HepG2 (cell line): ENCODE data around the gene CCS. TPM values are rescaled to one million over a fixed set of nuclear protein-coding genes. Genes with fewer than 3 reads are reported as not detected.

ENCODE experiments used
- CBFB ChIP-seq: sonication (generic); formaldehyde crosslinking; IDR thresholded peaks from 2 replicates; pipeline ENCODE4 v1.4.0; 2020; ENCODE audit warnings: missing genetic modification reagents
- CENPT ChIP-seq: sonication (generic); formaldehyde crosslinking; IDR thresholded peaks from 2 replicates; pipeline ENCODE4 v1.8.0; 2022; ENCODE audit warnings: low read depth, mild to moderate bottlenecking, moderate library complexity, missing genetic modification reagents
- GLMP ChIP-seq: sonication (generic); formaldehyde crosslinking; IDR thresholded peaks from 2 replicates; pipeline ENCODE4 v1.9.0; 2021; ENCODE audit warnings: missing genetic modification reagents, mild to moderate bottlenecking, borderline replicate concordance
- GRHL1 ChIP-seq: sonication (generic); formaldehyde crosslinking; conservative IDR thresholded peaks from 2 replicates; pipeline ENCODE4 v1.8.0; 2022; ENCODE audit warnings: missing genetic modification reagents
- NAIF1 ChIP-seq: sonication (generic); formaldehyde crosslinking; IDR thresholded peaks from 2 replicates; pipeline ENCODE4 v1.5.0; 2020; ENCODE audit warnings: mild to moderate bottlenecking, missing genetic modification reagents, borderline replicate concordance
- RAD21 ChIP-seq: fragments of 450-650 bp; formaldehyde crosslinking; IDR thresholded peaks from 2 replicates; pipeline ENCODE4 v1.5.0; 2020; ENCODE audit warnings: mild to moderate bottlenecking
- RFXANK ChIP-seq: IDR thresholded peaks from 2 replicates; pipeline ENCODE4 v1.6.1; 2016
- SAP130 ChIP-seq: IDR thresholded peaks from 2 replicates; pipeline ENCODE4 v1.6.1; 2016; ENCODE audit warnings: low read depth
- SKI ChIP-seq: fragments of 450-650 bp; IDR thresholded peaks from one replicate; pipeline ENCODE4 v1.6.1; 2018; ENCODE audit warnings: mild to moderate bottlenecking; ENCODE audit not compliant: partially characterized antibody
- ZBTB33 ChIP-seq: sonication (generic); formaldehyde crosslinking; IDR thresholded peaks from 2 replicates; pipeline ENCODE4 v1.4.0; 2020; ENCODE audit warnings: missing genetic modification reagents
- ZNF34 ChIP-seq: sonication (generic); formaldehyde crosslinking; IDR thresholded peaks from 2 replicates; pipeline ENCODE4 v1.4.0; 2020; ENCODE audit warnings: mild to moderate bottlenecking, missing genetic modification reagents, borderline replicate concordance
- ZNF414 ChIP-seq: sonication (generic); formaldehyde crosslinking; IDR thresholded peaks from 2 replicates; pipeline ENCODE4 v1.5.0; 2020; ENCODE audit warnings: missing genetic modification reagents
- ZNF552 ChIP-seq: sonication (generic); formaldehyde crosslinking; IDR thresholded peaks from 2 replicates; pipeline ENCODE4 v1.9.0; 2022; ENCODE audit warnings: missing genetic modification reagents, mild to moderate bottlenecking, borderline replicate concordance
- ZNF687 ChIP-seq: sonication (generic); formaldehyde crosslinking; IDR thresholded peaks from 2 replicates; pipeline ENCODE4 v1.5.1; 2020; ENCODE audit warnings: mild to moderate bottlenecking, missing genetic modification reagents, moderate library complexity
- ZSCAN5A ChIP-seq: sonication (generic); formaldehyde crosslinking; IDR thresholded peaks from 2 replicates; pipeline ENCODE4 v1.8.0; 2022; ENCODE audit warnings: mild to moderate bottlenecking, missing genetic modification reagents, borderline replicate concordance
- polyA plus RNA-seq, 8 experiments: library from polyadenylated mRNA; depleted of rRNA in 3 of 8; stranded (reverse) in 7 of 8; unstranded in 1 of 8; fragments of >200 nt; fragmentation: Illumina TruSeq in 4 of 8; extraction: Trizol in 4 of 8; gene quantifications; 2 replicates each; pipeline versions ENCODE4 v1.2.1 to v1.2.3, GENCODE V29; 2011 to 2016; ENCODE audit warnings: low read depth in 4 of 8, missing spikeins in 1 of 8, mixed read lengths in 1 of 8; ENCODE audit not compliant: insufficient read depth in 1 of 8
- total RNA-seq, 5 experiments: library from RNA; depleted of rRNA; stranded (reverse); fragments of >200 nt; fragmentation: Illumina TruSeq; extraction: Trizol; gene quantifications; 2 replicates each; pipeline ENCODE4 v1.2.3, GENCODE V29; 2016; ENCODE audit warnings: low read depth in 1 of 5

The CCS gene
- total and polyA plus RNA-seq, 2 of the 13 experiments (the other 11 are each of a cell fraction or from before 2014, with no cell fraction given) = 25.4 to 44.6 TPM

- TF ChIP-seq ZBTB33 (CRISPR knock-in tag) = peak; percentile 60
- TF ChIP-seq CENPT (CRISPR knock-in tag) = no peak; the same call in 1 of the 2 replicates
- peak; percentile 24; the same call in 1 of the 2 replicates for TF ChIP-seq RFXANK (CRISPR knock-in tag)
- TF ChIP-seq NAIF1 = peak; percentile 80; the same call in 1 of the 2 replicates
- no peak for TF ChIP-seq GLMP (CRISPR knock-in tag)
- peak; percentile 91 for TF ChIP-seq RAD21 (CRISPR knock-in tag)
- peak; percentile 45; the same call in 1 of the 2 replicates for TF ChIP-seq ZNF414 (CRISPR knock-in tag)
- peak; percentile 77 for TF ChIP-seq SKI
- TF ChIP-seq CBFB = peak; percentile 57; the same call in 1 of the 2 replicates
- peak; percentile 94 for TF ChIP-seq SAP130 (CRISPR knock-in tag)
- 0 out of 2 replicates have a peak, but pooled peaks have one; percentile 75 for TF ChIP-seq ZSCAN5A
- peak; percentile 36; the same call in 1 of the 2 replicates for TF ChIP-seq ZNF552 (CRISPR knock-in tag)
- TF ChIP-seq ZNF34 (CRISPR knock-in tag) = peak; percentile 72; the same call in 1 of the 2 replicates
- TF ChIP-seq GRHL1 (CRISPR knock-in tag) = no peak
- TF ChIP-seq ZNF687 (CRISPR knock-in tag) = peak; percentile 99
Observed at GRCh38 chr11:66592457-66593302, at the start of gene CCS, which contains the start of gene CCDC87 (continued).
